ENCODE results near the gene IL1RAPL1.

GRCh38 chrX:29858714-29859113, 1271.5 kb downstream of the IL1RAPL1 start:
- TF ChIP-seq POLR2A (IDR thresholded peaks at IDR 0.05) = no peak
- no peak for TF ChIP-seq CTCF (IDR thresholded peaks at IDR 0.05)
